Measurements from ENCODE around the gene BCL2L14.
"Not testable (repeated sequence)": the region's sequence is repeated elsewhere in the genome, so short reads cannot be mapped to it uniquely, and the experiment has no call there.

BCL2L14 gene

GRCh38 chr12:12138203-12139154, 67.7 kb downstream of the BCL2L14 start:
- Histone ChIP-seq H3K4me3 (ENCODE audit: low read length in 2 of 2) (no peak overlapping the region), H3K36me3 (ENCODE audit: control insufficient read depth in 2 of 2, insufficient read depth in 2 of 2, low read length in 2 of 2) (peaks cover 0 to 3% of the 10 kb centered on the region in 2 donors), H3K9ac (ENCODE audit: low read length in 2 of 2) (no peak overlapping the region), H3K9me3 (ENCODE audit: control insufficient read depth in 2 of 2, low read length in 2 of 2) (no peaks in the 10 kb centered on the region), H3K4me1 (ENCODE audit: control insufficient read depth, insufficient read depth, low read length) (no peaks in the 10 kb centered on the region), H3K27me3 (ENCODE audit: control insufficient read depth in 1 of 2, insufficient read depth in 2 of 2, low read length in 2 of 2) (no peaks in the 10 kb centered on the region), H3K27ac (ENCODE audit: low read length) (no peak overlapping the region)

- Histone ChIP-seq H3K9me3 (ENCODE audit: control insufficient read depth in 2 of 2, low read length in 2 of 2) (no peaks in the 10 kb centered on the region), H3K36me3 (ENCODE audit: control insufficient read depth in 2 of 2, insufficient read depth in 2 of 2, low read length in 2 of 2) (peaks cover 0 to 4% of the 10 kb centered on the region in 2 donors), H3K27me3 (ENCODE audit: control insufficient read depth in 1 of 2, insufficient read depth in 2 of 2, low read length in 2 of 2) (no peaks in the 10 kb centered on the region), H3K27ac (ENCODE audit: low read length) (no peak overlapping the region), H3K9ac (ENCODE audit: low read length in 2 of 2) (no peak overlapping the region), H3K4me3 (ENCODE audit: low read length in 2 of 2) (no peak overlapping the region), H3K4me1 (ENCODE audit: control insufficient read depth, insufficient read depth, low read length) (no peaks in the 10 kb centered on the region)
Observed at GRCh38 chr12:12141000-12141399, 70.3 kb downstream of the BCL2L14 start.

GRCh38 chr12:12144531-12144930, 73.8 kb downstream of the BCL2L14 start:
- H3K4me1 ChIP-seq (ENCODE audit: control insufficient read depth, insufficient read depth, low read length); H3K27ac ChIP-seq (ENCODE audit: low read length): not testable (repeated sequence)
- peaks cover 10 to 20% of the 10 kb centered on the region in 2 donors for H3K36me3 ChIP-seq (ENCODE audit: control insufficient read depth in 2 of 2, insufficient read depth in 2 of 2, low read length in 2 of 2)

GRCh38 chr12:12147111-12147510, 76.4 kb downstream of the BCL2L14 start:
- H3K36me3 ChIP-seq (ENCODE audit: control insufficient read depth in 2 of 2, insufficient read depth in 2 of 2, low read length in 2 of 2) = peaks cover 19 to 26% of the 10 kb centered on the region in 2 donors

More at GRCh38 chr12:12144531-12144930, 73.8 kb downstream of the BCL2L14 start:
- not testable (repeated sequence) for H3K27me3 ChIP-seq (ENCODE audit: control insufficient read depth in 1 of 2, insufficient read depth in 2 of 2, low read length in 2 of 2); H3K4me3 ChIP-seq (ENCODE audit: low read length in 2 of 2); H3K9ac ChIP-seq (ENCODE audit: low read length in 2 of 2); H3K9me3 ChIP-seq (ENCODE audit: control insufficient read depth in 2 of 2, low read length in 2 of 2)

More at GRCh38 chr12:12147111-12147510, 76.4 kb downstream of the BCL2L14 start:
- Histone ChIP-seq H3K9me3 (ENCODE audit: control insufficient read depth in 2 of 2, low read length in 2 of 2) (no peaks in the 10 kb centered on the region), H3K27me3 (ENCODE audit: control insufficient read depth in 1 of 2, insufficient read depth in 2 of 2, low read length in 2 of 2) (no peaks in the 10 kb centered on the region), H3K27ac (ENCODE audit: low read length) (no peak overlapping the region), H3K4me3 (ENCODE audit: low read length in 2 of 2) (no peak overlapping the region), H3K9ac (ENCODE audit: low read length in 2 of 2) (no peak overlapping the region), H3K4me1 (ENCODE audit: control insufficient read depth, insufficient read depth, low read length) (no peaks in the 10 kb centered on the region)
